Measurements from ENCODE around the gene MAEL. TPM values are rescaled to one million over a fixed set of nuclear protein-coding genes. Genes with fewer than 3 reads are reported as not detected.

MAEL gene
- total RNA-seq, 1 experiment from 2014 or later = not detected

DNA sequence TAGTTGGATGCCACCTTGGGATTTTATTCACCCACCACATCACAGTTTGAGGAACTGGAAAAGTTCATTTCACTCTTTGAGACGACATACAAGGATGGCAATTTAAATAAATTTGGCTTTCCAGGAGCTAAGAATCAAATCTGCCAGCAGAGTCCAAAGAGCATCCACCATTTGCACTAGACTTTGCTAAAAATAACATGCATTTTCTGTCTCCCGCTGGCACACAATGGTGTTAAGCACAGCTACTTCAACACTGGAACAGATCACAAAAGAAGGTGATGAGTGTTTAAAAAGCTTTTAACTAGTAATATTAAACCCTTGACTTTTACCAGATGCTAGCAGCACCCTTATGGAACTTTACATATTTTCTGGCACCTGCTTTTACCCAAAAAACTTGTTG lies 44.6 kb downstream of the MAEL start:
- DNase-seq (ENCODE audit: low read depth) = no peak
- in situ Hi-C loops (cut with HindIII; ENCODE audit: low pct_unique_long_range_greater_than_20kb, low sequenced_read_pairs) = no loop called here

DNA sequence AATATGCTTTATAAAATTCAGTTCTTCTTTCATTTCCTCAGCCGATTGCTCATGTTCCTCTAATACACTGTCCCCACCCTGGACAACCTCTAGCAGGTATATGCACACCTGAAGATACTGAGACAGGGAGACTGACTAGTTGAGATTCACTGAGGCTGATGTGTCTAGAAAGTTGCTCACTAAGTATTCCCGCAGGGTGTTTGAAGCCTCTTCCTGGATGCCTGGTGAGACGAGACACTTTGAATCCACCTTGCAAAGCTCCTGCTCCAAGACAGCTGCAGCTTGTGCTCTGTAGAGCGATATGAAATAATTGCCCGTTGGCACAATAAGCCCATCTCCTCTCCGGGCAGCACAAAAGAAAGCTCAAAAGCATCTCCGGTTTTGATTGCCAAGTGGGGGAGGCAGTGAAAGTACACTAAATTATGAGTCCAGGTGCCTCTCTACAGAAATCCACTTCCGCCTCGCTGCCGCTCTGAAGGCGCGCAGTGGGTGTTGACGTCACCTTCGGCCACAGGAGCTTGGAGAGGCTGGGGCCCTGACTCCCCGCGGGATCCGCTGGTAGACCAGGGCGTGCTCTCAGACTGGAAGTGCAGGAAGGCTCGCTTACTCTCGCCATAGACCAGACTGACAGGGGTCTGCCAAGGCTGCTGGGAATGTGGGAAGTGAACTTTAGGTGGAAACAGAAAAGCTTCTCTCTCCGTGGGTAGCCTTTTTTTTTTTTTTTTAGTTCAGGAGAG lies 54.8 kb downstream of the MAEL start:
- peak; percentile 48 for DNase-seq (ENCODE audit: low read depth)
- in situ Hi-C loops (cut with HindIII; ENCODE audit: low pct_unique_long_range_greater_than_20kb, low sequenced_read_pairs) = no loop called here

DNA sequence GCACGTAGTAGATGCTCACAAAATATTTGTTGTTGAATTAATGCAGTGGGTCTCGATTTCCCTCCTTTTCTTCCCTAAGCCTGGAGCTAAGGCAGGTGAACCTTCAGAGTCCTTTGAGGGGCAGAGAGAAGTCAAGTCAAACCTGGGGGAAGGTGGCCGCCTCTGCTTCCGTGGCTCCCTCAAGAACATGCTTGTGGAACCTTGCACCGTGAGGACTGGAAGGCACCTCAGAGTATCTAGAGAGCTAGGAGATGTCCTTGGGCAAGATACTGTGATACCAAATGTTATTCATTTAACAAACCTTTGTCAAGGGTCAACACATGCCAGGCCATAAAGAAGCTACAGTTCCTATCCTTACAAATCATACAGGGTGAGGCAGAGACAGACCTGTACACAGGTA lies 62.8 kb downstream of the MAEL start:
- DNase-seq (ENCODE audit: low read depth) = no peak
- in situ Hi-C loops (cut with HindIII; ENCODE audit: low pct_unique_long_range_greater_than_20kb, low sequenced_read_pairs) = no loop called here

DNA sequence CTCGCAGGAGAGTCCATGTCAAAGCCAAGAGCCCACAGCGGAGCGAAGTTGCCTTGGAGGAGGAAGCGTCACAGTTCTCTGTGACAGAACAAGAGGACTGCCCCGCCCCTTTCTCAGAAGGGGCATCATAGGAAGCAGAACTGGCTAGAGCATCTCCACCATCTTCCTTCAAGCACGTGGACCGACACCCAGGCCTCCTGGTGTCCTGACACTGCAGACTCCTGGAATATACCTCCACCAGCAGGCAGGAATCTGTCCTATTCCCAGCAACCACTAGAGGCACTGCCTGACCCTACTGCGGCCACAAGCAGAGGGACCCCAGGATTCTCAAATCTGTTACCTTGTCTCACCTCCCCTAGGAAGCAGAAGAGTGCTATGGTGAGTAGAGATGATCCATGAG lies 63.3 kb downstream of the MAEL start:
- in situ Hi-C loops (cut with HindIII; ENCODE audit: low pct_unique_long_range_greater_than_20kb, low sequenced_read_pairs) = no loop called here

DNA sequence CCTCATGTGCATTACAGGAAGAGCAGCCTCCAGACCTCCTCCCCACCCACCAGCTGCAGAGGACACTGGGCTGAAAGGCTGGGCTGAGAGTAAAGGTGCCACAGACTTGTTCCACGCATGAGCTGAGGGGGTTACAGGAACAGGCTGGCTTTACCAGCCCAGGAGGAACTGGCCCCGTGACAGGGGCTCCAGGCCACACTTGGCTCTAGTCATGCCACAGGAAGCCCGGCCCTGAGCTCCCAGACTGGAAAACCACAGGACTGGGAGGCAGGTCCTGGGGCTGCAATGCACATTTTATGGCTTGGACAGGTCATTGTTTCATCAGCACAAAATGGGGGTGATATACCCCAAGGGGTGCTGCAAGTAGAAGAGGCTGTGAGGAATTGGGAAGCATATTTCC lies 65.5 kb downstream of the MAEL start:
- in situ Hi-C loops (cut with HindIII; ENCODE audit: low pct_unique_long_range_greater_than_20kb, low sequenced_read_pairs) = no loop called here
- DNase-seq (ENCODE audit: low read depth) = no peak

More for the DNA sequence above, 63.3 kb downstream of the MAEL start:
- DNase-seq (ENCODE audit: low read depth) = no peak

DNA sequence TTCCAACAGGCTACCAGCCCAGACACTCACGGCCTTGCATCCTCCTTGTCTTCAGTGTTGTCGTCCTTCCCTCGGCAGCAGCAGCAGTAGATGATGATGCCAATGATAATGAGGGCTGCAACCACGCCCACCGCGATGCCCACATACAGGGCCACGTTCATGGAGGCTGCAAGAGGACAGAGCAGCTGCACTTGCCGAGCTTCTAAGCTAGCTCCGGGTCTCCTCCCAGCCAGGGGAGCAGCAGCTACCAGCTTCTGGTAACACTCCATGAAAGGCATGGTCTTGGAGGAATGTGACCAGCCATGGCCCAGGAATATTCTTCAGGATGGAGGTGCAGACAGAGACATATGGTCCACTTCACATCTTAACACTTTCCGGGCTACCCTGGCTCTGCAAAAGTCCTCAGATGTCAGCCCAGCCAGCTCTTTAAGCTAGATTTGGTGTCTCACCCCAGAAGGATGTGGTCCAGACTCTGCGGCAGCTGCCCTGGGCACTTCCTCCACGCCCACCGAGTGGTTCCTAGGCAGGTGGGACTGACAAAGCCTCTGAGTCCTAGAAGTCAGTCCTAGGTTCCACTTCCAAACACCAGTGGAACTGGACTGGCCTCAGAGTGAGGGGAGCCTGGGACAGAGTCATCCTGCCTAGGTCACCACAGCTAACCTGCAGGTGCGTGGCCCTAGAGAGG lies 66.0 kb downstream of the MAEL start:
- no peak for DNase-seq (ENCODE audit: low read depth)
- in situ Hi-C loops (cut with HindIII; ENCODE audit: low pct_unique_long_range_greater_than_20kb, low sequenced_read_pairs) = no loop called here

DNA sequence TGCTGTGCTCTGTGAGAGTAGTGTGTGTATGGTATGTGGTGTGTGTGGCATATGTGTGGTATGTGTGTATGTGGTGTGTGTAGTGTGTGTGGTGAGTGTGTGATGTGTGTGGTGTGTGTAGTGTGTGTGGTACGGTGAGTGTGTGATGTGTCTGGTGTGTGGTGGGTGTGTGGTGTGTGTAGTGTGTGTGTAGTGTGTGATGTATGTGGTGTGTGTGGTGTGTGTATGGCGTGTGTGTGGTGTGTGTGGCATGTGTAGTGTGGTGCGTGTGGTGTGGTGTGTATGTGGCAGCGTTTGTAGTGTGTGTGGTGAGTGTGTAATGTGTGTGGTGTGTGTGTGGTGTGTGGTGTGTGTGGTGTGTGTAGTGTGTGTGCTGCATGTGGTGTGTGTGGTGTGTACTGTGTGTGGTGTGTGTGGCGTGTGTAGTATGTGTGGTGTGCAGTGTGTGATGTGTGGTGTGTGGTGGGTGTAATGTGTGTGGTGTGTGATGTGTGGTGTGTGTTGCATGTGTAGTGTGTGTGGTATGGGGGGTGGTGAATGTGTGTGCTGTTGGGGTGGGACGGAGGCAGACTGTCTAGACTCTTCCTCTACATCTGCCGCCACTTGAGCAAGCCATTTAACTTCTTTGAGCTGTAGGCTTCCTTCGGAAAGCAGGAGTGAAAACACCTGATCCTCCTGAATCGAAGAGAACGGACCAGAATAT lies 67.6 kb downstream of the MAEL start:
- no peak for DNase-seq (ENCODE audit: low read depth)
- in situ Hi-C loops (cut with HindIII; ENCODE audit: low pct_unique_long_range_greater_than_20kb, low sequenced_read_pairs) = no loop called here

DNA sequence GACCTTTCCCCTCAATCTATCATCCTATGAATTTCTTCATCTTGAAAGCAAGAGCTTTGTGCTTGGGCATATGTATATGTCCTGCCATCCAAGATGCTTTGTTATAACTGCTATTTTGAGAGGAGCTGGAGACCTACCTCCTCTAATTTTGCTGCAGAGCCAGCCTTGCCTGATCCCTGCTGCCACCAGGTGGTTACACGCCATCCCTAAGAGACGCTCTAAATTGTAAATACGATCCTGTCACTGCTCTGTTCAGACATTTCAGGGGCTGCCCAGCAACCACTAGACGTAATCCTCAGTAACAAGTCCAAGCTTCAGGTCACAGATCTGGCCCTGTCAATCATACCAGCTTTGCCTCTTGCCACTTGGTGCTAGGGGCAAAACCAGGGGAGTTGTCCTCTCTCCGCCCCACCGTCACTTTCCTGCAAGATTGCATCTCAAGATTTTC lies 68.2 kb downstream of the MAEL start:
- peak; percentile 55 for DNase-seq (ENCODE audit: low read depth)
- in situ Hi-C loops (cut with HindIII; ENCODE audit: low pct_unique_long_range_greater_than_20kb, low sequenced_read_pairs) = no loop called here

DNA sequence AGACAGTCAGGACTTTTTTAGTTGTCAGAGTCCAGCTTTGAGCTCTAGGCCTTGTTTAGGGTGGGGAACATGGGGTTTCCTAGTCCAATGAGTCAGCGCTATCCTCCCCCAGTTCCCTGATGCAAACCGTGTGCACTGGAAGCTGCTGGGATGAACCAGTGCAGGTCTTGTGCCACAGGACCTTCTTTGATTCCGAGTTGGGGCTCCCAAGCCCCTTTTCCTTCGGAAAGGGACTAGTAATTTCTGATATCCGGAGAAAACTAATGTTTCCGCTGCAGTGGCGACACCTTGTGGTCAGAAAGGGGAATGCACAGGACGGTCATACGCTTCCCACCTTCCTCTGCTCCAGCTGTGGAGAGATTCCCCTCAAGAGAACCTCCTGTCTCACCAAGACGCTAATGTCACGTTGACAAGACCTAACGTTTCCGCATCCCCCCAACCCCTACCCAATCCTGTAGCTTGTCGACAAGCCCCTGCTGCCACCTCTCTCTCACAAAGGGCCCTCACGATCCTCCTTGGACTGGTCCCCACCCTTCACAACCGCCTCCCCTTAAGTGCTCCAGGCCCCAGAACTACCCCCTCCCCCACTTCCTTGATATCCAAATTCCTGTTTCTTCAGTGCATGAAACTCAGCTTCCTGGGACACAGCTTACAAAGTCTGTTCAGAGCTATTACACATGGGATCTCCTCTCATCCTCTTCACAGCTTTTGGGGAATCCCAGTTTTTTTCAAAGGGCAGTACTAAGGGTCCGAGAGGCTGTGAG lies 70.1 kb downstream of the MAEL start:
- in situ Hi-C loops (cut with HindIII; ENCODE audit: low pct_unique_long_range_greater_than_20kb, low sequenced_read_pairs) = no loop called here
- peak; percentile 45 for DNase-seq (ENCODE audit: low read depth)

DNA sequence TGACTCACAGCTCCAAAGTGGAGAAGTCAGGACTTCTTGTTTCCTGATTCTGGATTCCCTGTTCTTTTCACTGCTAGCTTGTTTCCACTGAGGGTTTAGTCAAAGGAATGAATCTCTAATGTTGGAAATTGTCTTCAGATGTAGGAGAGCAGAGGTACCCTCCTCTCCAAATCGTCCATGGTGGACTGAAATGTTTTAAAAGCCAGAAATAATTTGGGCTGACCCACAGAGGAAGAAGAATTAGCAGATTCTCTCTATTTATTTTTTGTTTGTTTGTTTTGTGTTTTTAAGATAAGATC lies 70.7 kb downstream of the MAEL start:
- no peak for DNase-seq (ENCODE audit: low read depth)
- in situ Hi-C loops (cut with HindIII; ENCODE audit: low pct_unique_long_range_greater_than_20kb, low sequenced_read_pairs) = no loop called here

DNA sequence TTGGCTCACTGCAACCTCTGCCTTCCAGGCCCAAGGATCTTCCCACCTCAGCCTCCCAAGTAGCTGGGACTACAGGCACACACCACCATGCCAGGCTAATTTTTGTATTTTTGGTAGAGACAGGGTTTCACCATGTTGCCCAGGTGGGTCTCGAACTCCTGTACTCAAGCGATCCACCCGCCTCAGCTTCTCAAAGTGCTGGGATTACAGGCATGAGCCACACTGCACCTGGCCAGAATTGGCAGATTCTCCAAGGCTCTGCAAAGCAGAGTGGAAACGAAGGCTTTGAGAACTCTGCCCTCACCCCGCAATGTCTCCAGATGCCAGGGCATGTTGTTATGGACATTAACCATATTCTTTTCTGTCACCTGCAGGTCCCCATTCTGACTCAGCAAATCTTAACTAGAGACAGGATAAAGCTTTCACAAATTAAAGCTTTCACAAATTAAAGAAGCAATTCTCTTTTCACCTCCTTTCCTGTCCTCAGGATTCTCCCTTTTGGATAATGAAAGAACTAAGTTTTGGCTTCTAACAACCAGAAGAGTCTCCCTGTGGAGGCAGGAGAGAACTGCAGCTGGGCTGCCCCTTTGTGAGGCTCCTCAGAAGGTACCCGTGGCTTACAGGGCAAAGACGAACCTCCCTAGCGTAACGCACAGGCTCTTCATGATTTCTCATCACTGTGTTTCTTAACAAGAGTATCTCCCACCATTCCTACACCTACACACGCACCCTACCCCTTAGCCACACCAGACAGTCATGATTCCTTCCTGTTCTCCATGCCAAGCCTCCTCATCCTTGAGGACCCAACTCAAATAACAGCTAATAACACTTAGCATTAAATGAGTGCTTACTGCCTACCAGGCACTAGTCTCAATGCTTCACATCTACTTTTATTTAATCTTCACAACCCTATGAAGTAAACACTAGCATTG lies 71.3 kb downstream of the MAEL start:
- no peak for DNase-seq (ENCODE audit: low read depth)
- in situ Hi-C loops (cut with HindIII; ENCODE audit: low pct_unique_long_range_greater_than_20kb, low sequenced_read_pairs) = no loop called here

DNA sequence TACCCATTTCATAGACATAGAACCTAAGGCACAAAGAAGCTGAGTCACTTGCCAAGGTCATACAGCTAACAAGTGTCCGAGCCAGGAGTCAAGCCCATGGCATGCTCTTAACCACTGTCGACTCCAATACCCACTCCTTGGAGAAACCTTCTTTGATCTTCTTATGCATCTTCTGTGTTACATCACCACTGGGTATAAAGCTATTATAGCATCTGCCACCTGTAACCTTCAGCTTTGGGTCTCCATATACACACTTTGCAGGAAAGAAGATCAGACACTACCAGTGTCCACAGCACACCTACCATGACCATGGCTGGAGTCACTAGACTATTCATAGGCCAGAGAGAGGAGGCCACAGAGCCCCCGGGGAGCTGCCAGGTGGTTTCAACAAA lies 72.0 kb downstream of the MAEL start:
- in situ Hi-C loops (cut with HindIII; ENCODE audit: low pct_unique_long_range_greater_than_20kb, low sequenced_read_pairs) = no loop called here

DNA sequence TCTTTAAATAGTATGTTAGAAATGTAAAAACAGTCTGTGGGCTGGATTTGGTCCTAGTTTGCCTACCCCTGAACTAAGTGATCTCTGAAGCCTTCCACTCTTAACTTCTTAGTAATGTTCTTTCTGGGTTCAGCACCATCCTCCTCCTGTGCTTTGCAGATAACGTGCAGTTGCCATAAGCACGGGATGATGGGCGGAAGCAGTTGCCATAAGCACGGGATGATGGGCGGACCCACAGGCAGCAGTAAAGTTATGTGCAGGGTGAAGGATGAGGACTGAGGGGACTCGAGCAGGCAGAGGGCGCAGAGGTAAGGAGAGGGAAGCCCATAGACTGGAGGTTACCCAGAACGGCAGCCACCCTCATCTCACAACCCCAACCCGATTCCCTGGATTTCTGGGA lies 75.5 kb downstream of the MAEL start:
- DNase-seq (ENCODE audit: low read depth) = no peak
- in situ Hi-C loops (cut with HindIII; ENCODE audit: low pct_unique_long_range_greater_than_20kb, low sequenced_read_pairs) = no loop called here

More for the DNA sequence above, 72.0 kb downstream of the MAEL start:
- no peak for DNase-seq (ENCODE audit: low read depth)

DNA sequence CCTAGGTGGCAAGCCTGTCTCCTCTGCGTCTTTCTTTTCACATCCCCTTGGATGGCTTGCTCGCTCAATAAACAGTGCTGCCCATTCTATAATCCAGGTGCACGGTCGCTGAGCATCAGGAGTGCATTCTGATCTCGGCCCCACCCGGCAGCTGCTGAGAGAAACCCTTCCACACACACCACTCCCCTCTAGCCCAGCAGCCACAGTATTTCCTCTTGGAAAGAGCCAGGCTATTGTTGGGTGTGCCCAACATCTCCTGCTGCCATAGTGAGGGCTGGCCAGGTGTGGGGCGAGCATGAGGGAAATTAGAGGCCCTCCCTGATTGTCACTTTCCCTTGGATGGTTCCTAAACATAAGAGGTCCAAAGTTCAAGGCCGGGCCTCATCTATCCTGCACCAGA lies 76.4 kb downstream of the MAEL start:
- DNase-seq (ENCODE audit: low read depth) = no peak
- in situ Hi-C loops (cut with HindIII; ENCODE audit: low pct_unique_long_range_greater_than_20kb, low sequenced_read_pairs) = no loop called here

DNA sequence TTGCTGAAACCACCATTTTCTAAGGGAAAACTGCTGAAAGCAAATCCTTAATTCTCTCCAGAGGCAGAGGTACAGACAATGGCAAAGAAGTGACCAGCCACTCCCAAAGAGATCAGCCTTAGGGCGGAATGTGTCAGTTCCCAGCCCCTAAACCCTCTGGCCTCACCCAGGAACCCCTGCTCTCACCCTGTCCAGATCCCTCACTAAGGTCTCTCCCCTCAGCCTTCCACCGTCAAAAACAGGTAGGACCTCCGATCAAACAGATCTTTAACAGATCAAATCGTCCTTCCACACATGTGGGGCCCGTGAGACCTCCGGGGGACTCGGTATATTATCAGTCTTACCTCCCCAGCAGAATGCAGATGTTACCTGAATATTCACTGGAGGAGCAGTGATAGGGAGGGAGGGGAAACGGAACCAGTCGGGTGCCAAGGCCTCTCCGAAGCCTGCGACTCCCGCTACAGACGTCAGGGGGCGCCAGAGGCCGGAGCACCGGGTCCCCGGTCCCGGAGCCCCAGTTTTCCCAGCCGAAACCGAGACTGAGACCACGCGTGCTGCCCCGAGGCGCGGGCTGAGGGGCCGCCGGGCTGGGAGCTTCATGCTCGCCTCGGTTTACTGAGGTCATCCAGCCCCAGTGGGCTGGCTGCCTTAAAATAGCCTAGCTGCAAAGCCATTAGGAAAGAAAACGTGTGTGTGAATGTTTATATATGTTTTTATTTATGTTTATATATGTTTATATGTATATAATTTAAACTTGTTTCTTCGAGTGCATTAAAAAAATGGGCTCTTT lies 77.4 kb downstream of the MAEL start:
- in situ Hi-C loops (cut with HindIII; ENCODE audit: low pct_unique_long_range_greater_than_20kb, low sequenced_read_pairs) = no loop called here
- peak; percentile 62 for DNase-seq (ENCODE audit: low read depth)

DNA sequence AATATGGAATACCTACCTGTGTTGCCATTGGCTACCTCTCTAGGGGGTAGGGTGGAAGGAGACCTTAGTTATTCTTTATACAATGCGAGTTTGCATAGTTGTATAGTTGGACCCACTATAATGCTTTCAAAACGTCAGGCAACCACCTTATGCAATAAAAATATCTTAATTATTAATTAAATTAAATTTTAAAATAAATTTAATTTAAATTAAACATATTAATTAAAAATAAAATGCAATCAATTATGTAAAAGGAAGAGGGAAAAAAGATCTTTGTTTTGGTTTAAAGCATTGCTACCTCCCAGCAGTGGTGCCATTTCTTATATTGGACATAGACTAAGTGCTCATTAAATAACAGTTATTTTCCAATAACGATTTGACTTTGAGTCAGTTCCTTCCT lies 78.8 kb downstream of the MAEL start:
- DNase-seq (ENCODE audit: low read depth) = no peak
- in situ Hi-C loops (cut with HindIII; ENCODE audit: low pct_unique_long_range_greater_than_20kb, low sequenced_read_pairs) = no loop called here

DNA sequence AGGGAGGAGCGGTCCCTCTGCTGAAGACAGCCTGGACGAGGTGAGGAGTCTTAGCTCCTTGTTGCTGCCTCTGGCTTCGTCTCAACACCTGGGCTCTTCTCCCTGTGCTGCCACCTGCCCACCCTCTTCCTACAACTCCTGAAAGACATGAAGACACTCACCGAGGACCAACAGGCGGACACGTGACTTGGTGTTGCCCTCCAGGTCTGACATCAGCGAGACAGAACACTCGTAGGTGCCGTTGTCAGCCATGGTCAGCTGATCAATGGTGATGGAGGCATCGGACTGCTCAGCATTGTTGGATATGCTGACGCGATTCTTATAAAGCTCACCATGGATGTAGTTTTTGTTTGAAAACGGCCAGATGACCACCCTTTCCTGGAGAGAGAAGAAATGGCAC lies 79.7 kb downstream of the MAEL start:
- DNase-seq (ENCODE audit: low read depth) = no peak
- in situ Hi-C loops (cut with HindIII; ENCODE audit: low pct_unique_long_range_greater_than_20kb, low sequenced_read_pairs) = no loop called here
